Vagina (tissue), 2 donors: Measurements from ENCODE around the gene ZGLP1. TPM values are rescaled to one million over a fixed set of nuclear protein-coding genes. Genes with fewer than 3 reads are reported as not detected.

ENCODE experiments used
- DNase-seq, 2 donors: peaks; one replicate each; pipeline ENCODE4 v3.0.0-alpha.2; 2017; ENCODE audit errors: extremely low spot score in 2 of 2
- H3K27ac ChIP-seq: fragments of 200-600 bp; sonication (generic); one replicate; pipeline ENCODE4 v1.5.1; 2019
- H3K27me3 ChIP-seq: fragments of 200-600 bp; sonication (generic); one replicate; pipeline ENCODE4 v1.5.1; 2019
- H3K36me3 ChIP-seq, 2 donors: fragments of 200-600 bp; sonication (generic); one replicate each; pipeline ENCODE4 v1.5.1; 2017 to 2019
- H3K4me1 ChIP-seq: fragments of 200-600 bp; sonication (generic); one replicate; pipeline ENCODE4 v1.5.1; 2019
- H3K4me3 ChIP-seq, 2 donors: fragments of 200-600 bp; sonication (generic); 1 replicate in 1 of 2; 2 replicates in 1 of 2; pipeline ENCODE4 v1.5.1; 2016 to 2019
- H3K9me3 ChIP-seq: fragments of 200-600 bp; sonication (generic); one replicate; pipeline ENCODE4 v1.5.1; 2019
- CTCF ChIP-seq, 3 experiments: fragments of 450-650 bp in 2 of 3; fragments of 200-600 bp in 1 of 3; sonication (generic) in 1 of 3; IDR thresholded peaks; one replicate each; pipeline ENCODE4 v1.5.1; 2017 to 2019; ENCODE audit warnings: antibody characterized with exemption in 3 of 3, mild to moderate bottlenecking in 2 of 3, moderate library complexity in 2 of 3
- POLR2A ChIP-seq, 2 donors: fragments of 450-650 bp; IDR thresholded peaks; one replicate each; pipeline ENCODE4 v1.6.1; 2017; ENCODE audit warnings: antibody characterized with exemption in 2 of 2, mild to moderate bottlenecking in 2 of 2, moderate library complexity in 2 of 2
- POLR2AphosphoS5 ChIP-seq, 2 donors: sonication (generic); formaldehyde crosslinking; IDR thresholded peaks; one replicate each; pipeline ENCODE4 v1.9.0; 2017; ENCODE audit warnings: antibody characterized with exemption in 2 of 2, mild to moderate bottlenecking in 2 of 2, low read depth in 1 of 2; ENCODE audit not compliant: insufficient read depth in 1 of 2
- intact Hi-C: fragments of 100-400 bp; cut with DNase I; formaldehyde crosslinking; loops from one replicate; pipeline ENCODE4 v1.15.1; 2023
- total RNA-seq: library from RNA; depleted of rRNA; stranded (reverse); fragments of >200 nt; gene quantifications from one replicate; pipeline ENCODE4 v1.2.3, GENCODE V29; 2016

Gene ZGLP1
- total RNA-seq, 1 donor from 2014 or later = 5.2 TPM

GRCh38 chr19:10274589-10274988 lies 35.0 kb downstream of the ZGLP1 start:
- no peak for DNase-seq
- Histone ChIP-seq H3K9me3 (no peaks in the 10 kb centered on the region), H3K36me3 (no peaks in the 10 kb centered on the region), H3K4me1 (peaks cover 15% of the 10 kb centered on the region), H3K27ac (no peak overlapping the region), H3K4me3 (no peak overlapping the region), H3K27me3 (no peaks in the 10 kb centered on the region)
- TF ChIP-seq CTCF (IDR thresholded peaks at IDR 0.05) (no peak), POLR2AphosphoS5 (IDR thresholded peaks at IDR 0.05; ENCODE audit: insufficient read depth in 1 of 2, low read depth in 1 of 2) (no peak), POLR2A (IDR thresholded peaks at IDR 0.05) (no peak)
- intact Hi-C loops = loop anchor here (5.0 kb wide), 1 partner anchor 58 kb away; the partner anchor contains the start of gene RAVER1

- intact Hi-C loops = loop anchor here (5.0 kb wide), 1 partner anchor 61 kb away; the partner anchor contains the start of gene RAVER1
- peaks cover 17% of the 10 kb centered on the region for H3K4me1 ChIP-seq
These were observed 38.0 kb downstream of the ZGLP1 start for GRCh38 chr19:10271543-10272086.

GRCh38 chr19:10270616-10271394 lies 38.8 kb downstream of the ZGLP1 start, which contains the start of gene ICAM1:
TSS of gene ICAM1 (plus strand) at chr19:10271120. CDS start at chr19:10271160, 40 bp downstream.
- H3K36me3 ChIP-seq = no peaks in the 10 kb centered on the region
- intact Hi-C loops = loop anchor here (5.0 kb wide), 1 partner anchor 61 kb away; the partner anchor contains the start of gene RAVER1

More at GRCh38 chr19:10271543-10272086, 38.0 kb downstream of the ZGLP1 start:
- no peaks in the 10 kb centered on the region for H3K27me3 ChIP-seq
- TF ChIP-seq POLR2AphosphoS5 (IDR thresholded peaks at IDR 0.05; ENCODE audit: insufficient read depth in 1 of 2, low read depth in 1 of 2) = no peak
- TF ChIP-seq CTCF (IDR thresholded peaks at IDR 0.05) = no peak
- no peak for TF ChIP-seq POLR2A (IDR thresholded peaks at IDR 0.05)
- no peak for DNase-seq
- peak overlapping the region; percentile 68 for H3K27ac ChIP-seq
- no peaks in the 10 kb centered on the region for H3K9me3 ChIP-seq
- peak overlapping the region; percentile 44 to 48 for H3K4me3 ChIP-seq
- H3K36me3 ChIP-seq = no peaks in the 10 kb centered on the region

GRCh38 chr19:10270180-10270615 lies 39.4 kb downstream of the ZGLP1 start:
- no peaks in the 10 kb centered on the region for H3K27me3 ChIP-seq
- peak overlapping the region; percentile 44 to 48 for H3K4me3 ChIP-seq
- intact Hi-C loops = loop anchor here (5.0 kb wide), 1 partner anchor 62 kb away; the partner anchor contains the start of gene RAVER1
- peaks cover 17% of the 10 kb centered on the region for H3K4me1 ChIP-seq
- TF ChIP-seq CTCF (IDR thresholded peaks at IDR 0.05) = no peak
- no peak for TF ChIP-seq POLR2A (IDR thresholded peaks at IDR 0.05)
- TF ChIP-seq POLR2AphosphoS5 (IDR thresholded peaks at IDR 0.05; ENCODE audit: insufficient read depth in 1 of 2, low read depth in 1 of 2) = no peak
- no peaks in the 10 kb centered on the region for H3K36me3 ChIP-seq
- H3K27ac ChIP-seq = peak overlapping the region; percentile 68
- no peaks in the 10 kb centered on the region for H3K9me3 ChIP-seq
- no peak for DNase-seq

More at GRCh38 chr19:10270616-10271394, 38.8 kb downstream of the ZGLP1 start, which contains the start of gene ICAM1:
- TF ChIP-seq POLR2A (IDR thresholded peaks at IDR 0.05) = peak in 1 of 2 donors; percentile 53
- TF ChIP-seq CTCF (IDR thresholded peaks at IDR 0.05) = no peak
- peak; percentile 61 to 85 for TF ChIP-seq POLR2AphosphoS5 (IDR thresholded peaks at IDR 0.05; ENCODE audit: insufficient read depth in 1 of 2, low read depth in 1 of 2)
- peaks cover 17% of the 10 kb centered on the region for H3K4me1 ChIP-seq
- no peaks in the 10 kb centered on the region for H3K27me3 ChIP-seq
- no peak for DNase-seq
- H3K4me3 ChIP-seq = peak within 1 kb of the TSS; percentile 44 to 48
- peak within 1 kb of the TSS; percentile 68 for H3K27ac ChIP-seq
- H3K9me3 ChIP-seq = no peaks in the 10 kb centered on the region
